Mesodermal cell (in vitro differentiated cells): Measurements from ENCODE around the gene UTP18.
"Not testable (repeated sequence)": the region's sequence is repeated elsewhere in the genome, so short reads cannot be mapped to it uniquely, and the experiment has no call there.

Experiments used
- H3K27ac ChIP-seq: 2 replicates; pipeline ENCODE4 v1.7.0; 2013; ENCODE audit warnings: mild to moderate bottlenecking, low read depth, low read length, moderate library complexity; ENCODE audit not compliant: severe bottlenecking
- H3K36me3 ChIP-seq: 2 replicates; pipeline ENCODE4 v1.7.1; 2013; ENCODE audit warnings: mild to moderate bottlenecking, low read length, moderate library complexity; ENCODE audit not compliant: control insufficient read depth, insufficient read depth
- H3K4me1 ChIP-seq: one replicate; pipeline ENCODE4 v1.7.1; 2013; ENCODE audit warnings: mild to moderate bottlenecking, low read length; ENCODE audit not compliant: insufficient read depth, control insufficient read depth, poor library complexity, severe bottlenecking
- H3K4me3 ChIP-seq: 2 replicates; pipeline ENCODE4 v1.7.0; 2013; ENCODE audit warnings: low read length, control low read depth, mild to moderate bottlenecking; ENCODE audit not compliant: insufficient read depth, poor library complexity, severe bottlenecking; ENCODE audit errors: extremely low read depth
- H3K9me3 ChIP-seq: 2 replicates; pipeline ENCODE4 v1.7.1; 2013; ENCODE audit warnings: mild to moderate bottlenecking, low read length, moderate library complexity; ENCODE audit not compliant: control insufficient read depth
- WGBS, 2 experiments: methylation state at CpG; one replicate each; pipeline ENCODE4 v1.1.5; 2013; ENCODE audit warnings: missing lambda C conversion rate in 2 of 2; ENCODE audit not compliant: insufficient coverage in 2 of 2; 5-methylcytosine and 5-hydroxymethylcytosine counted together

The UTP18 gene

DNA sequence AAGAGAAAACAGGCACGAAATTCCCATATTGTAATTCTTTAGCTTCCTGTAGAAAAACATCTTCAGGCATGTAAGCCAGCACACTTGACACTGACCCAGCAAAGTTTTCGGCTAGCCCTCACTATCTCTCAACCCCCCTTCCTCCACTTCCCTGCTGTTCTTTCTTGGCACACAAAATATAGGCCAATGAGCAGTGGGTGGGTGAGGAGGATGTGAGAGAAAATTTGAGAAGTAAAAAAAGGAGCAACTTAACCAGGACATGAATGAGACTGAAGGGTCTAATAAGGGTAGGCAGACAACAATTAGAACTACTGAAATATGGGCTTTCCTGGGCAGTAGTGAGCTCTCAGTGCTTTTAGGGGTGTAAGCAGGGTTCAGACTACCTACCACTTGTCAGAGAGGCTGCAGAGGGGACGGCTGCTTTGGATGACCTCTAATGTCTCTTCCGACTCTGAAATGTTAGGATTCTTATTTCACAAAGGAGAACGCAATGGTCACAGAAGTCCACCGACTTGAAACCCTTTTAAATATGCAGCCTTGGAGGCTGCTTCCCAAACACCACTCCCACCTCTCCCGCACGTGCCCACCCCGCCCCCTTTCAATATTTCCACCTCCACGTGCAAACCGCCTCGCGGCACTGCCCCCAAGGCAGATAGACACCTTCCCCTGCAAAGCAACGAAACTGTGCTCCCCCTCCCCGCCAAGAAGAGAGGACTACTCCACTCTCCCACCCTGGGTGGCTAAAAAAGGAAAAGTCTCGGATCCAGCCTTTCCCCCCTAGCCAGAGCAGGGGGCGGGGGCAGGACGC lies 1.4 kb upstream of the UTP18 start:
- 1 to 14% methylated on average over 4 to 6 of the region's 18 CpGs for WGBS, 2 experiments
- peaks cover 39% of the 10 kb centered on the region for H3K36me3 ChIP-seq

DNA sequence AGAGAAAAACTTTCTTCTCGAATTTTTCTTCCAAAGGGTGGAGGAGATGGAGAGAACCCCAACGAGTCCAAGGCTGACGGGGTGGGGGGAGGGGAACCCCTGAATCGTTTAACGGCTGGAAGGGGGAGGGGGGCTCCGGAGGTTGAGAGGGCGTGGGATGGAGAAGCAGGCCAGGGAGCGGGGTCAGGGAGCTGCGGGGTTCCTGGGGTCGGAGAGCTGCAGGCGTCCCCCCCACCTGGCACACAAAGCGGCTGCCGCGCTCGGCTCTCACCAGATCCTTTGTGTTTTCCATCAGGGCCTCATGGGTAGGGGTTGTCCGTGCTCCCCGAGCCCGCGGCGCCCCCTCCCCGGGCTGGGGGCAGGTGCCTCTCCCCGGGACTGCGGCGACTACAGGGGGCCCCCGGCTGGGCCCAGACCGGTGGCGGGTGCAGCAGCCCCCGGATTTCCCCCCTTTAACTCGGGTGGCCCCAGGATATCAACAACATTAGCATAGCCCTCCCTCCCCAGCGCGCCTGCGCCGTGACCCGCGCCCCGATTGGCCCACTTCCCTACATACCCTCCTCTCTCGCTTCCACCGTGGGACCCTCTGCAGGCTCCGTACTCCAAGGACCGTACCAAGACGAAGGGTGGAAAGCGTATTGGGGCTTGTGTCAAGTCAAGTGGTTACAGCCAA lies 646 bp upstream of the UTP18 start, which contains the start of gene MBTD1:
Gene MBTD1 (minus strand): TSS at position 486 of the 673 bp plus-strand sequence. CDS start 34,888 bp downstream, outside the sequence.
- peaks cover 46% of the 10 kb centered on the region for H3K36me3 ChIP-seq
- peak within 1 kb of the TSS; percentile 100 for H3K27ac ChIP-seq
- 0 to 5% methylated on average over 8 to 17 of the region's 42 CpGs for WGBS, 2 experiments
- peaks cover 18% of the 10 kb centered on the region for H3K4me1 ChIP-seq
- H3K4me3 ChIP-seq: peak within 1 kb of the TSS; percentile 99
- no peaks in the 10 kb centered on the region for H3K9me3 ChIP-seq

More for the DNA sequence above, 1.4 kb upstream of the UTP18 start:
- Histone ChIP-seq H3K4me1 (peaks cover 14% of the 10 kb centered on the region), H3K4me3 (peak overlapping the region; percentile 99), H3K27ac (peak overlapping the region; percentile 100), H3K9me3 (no peaks in the 10 kb centered on the region)

GRCh38 chr17:51261024-51261963 lies 948 bp downstream of the UTP18 start:
- Histone ChIP-seq H3K4me3 (peak overlapping the region; percentile 99), H3K36me3 (peaks cover 51% of the 10 kb centered on the region), H3K9me3 (no peaks in the 10 kb centered on the region), H3K4me1 (peaks cover 18% of the 10 kb centered on the region), H3K27ac (peak overlapping the region; percentile 100)
- 15 to 16% methylated on average over 40 to 41 of the region's 42 CpGs for WGBS, 2 experiments

- Histone ChIP-seq H3K4me1 (peaks cover 17% of the 10 kb centered on the region), H3K27ac (no peak overlapping the region), H3K9me3 (no peaks in the 10 kb centered on the region), H3K36me3 (peaks cover 54% of the 10 kb centered on the region), H3K4me3 (no peak overlapping the region)
- 80 to 100% methylated on average over 2 to 3 of the region's 3 CpGs for whole genome bisulfite sequencing, 2 experiments
These were observed 2.7 kb downstream of the UTP18 start for GRCh38 chr17:51263006-51263405.

- H3K4me3 ChIP-seq, H3K27ac ChIP-seq, H3K9me3 ChIP-seq: not testable (repeated sequence)
- no CpG with 5 or more reads among the region's 4 CpGs for WGBS, 2 experiments
- peaks cover 63% of the 10 kb centered on the region for H3K36me3 ChIP-seq
- peaks cover 10% of the 10 kb centered on the region for H3K4me1 ChIP-seq
These were observed 4.1 kb downstream of the UTP18 start for GRCh38 chr17:51264466-51264865.

- peaks cover 85% of the 10 kb centered on the region for H3K36me3 ChIP-seq
- 94 to 97% methylated on average over 3 of the region's 6 CpGs for WGBS, 2 experiments
These were observed 9.6 kb downstream of the UTP18 start for GRCh38 chr17:51269991-51270390.

DNA sequence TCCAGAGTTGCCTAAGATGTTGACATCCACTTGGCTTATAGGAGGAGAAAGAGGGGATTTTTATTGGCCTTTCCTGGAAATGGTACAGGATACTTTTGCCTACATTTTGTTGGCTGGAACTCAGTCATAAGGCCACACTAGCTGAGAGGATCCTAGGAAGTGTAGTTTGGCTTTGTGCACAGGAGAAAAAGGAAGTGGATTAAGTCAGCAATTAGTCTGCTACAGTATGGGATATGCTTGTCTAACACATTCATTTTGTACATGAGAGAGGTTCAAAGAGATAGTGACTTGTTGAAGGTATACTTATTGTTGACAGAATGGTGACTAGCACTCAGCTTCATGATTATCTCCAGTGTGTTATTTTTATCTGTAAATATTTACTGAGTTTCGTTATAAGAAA lies 10.3 kb downstream of the UTP18 start:
- peaks cover 84% of the 10 kb centered on the region for H3K36me3 ChIP-seq
- no peak overlapping the region for H3K4me3 ChIP-seq
- H3K27ac ChIP-seq: no peak overlapping the region
- no peaks in the 10 kb centered on the region for H3K9me3 ChIP-seq
- no CpG with 5 or more reads among the region's 1 CpG for WGBS, 2 experiments
- H3K4me1 ChIP-seq: no peaks in the 10 kb centered on the region

More at GRCh38 chr17:51269991-51270390, 9.6 kb downstream of the UTP18 start:
- no peaks in the 10 kb centered on the region for H3K9me3 ChIP-seq
- no peaks in the 10 kb centered on the region for H3K4me1 ChIP-seq
- H3K4me3 ChIP-seq: no peak overlapping the region
- H3K27ac ChIP-seq: no peak overlapping the region

- WGBS, 2 experiments: 100% methylated on average over 1 of the region's 1 CpG
- H3K9me3 ChIP-seq: no peaks in the 10 kb centered on the region
These were observed 12.5 kb downstream of the UTP18 start for GRCh38 chr17:51272812-51273211.

GRCh38 chr17:51275381-51275780 lies 15.0 kb downstream of the UTP18 start:
- Histone ChIP-seq H3K4me1 (no peaks in the 10 kb centered on the region), H3K9me3 (no peaks in the 10 kb centered on the region), H3K36me3 (peaks cover 94% of the 10 kb centered on the region), H3K27ac (no peak overlapping the region), H3K4me3 (no peak overlapping the region)
- no CpG with 5 or more reads among the region's 1 CpG for WGBS, 2 experiments

More at GRCh38 chr17:51272812-51273211, 12.5 kb downstream of the UTP18 start:
- H3K36me3 ChIP-seq: peaks cover 93% of the 10 kb centered on the region
- H3K27ac ChIP-seq: no peak overlapping the region
- H3K4me3 ChIP-seq: no peak overlapping the region
- H3K4me1 ChIP-seq: no peaks in the 10 kb centered on the region

GRCh38 chr17:51279183-51279582 lies 18.8 kb downstream of the UTP18 start:
- H3K4me3 ChIP-seq: no peak overlapping the region
- peaks cover 89% of the 10 kb centered on the region for H3K36me3 ChIP-seq
- no peaks in the 10 kb centered on the region for H3K9me3 ChIP-seq
- no peak overlapping the region for H3K27ac ChIP-seq
- H3K4me1 ChIP-seq: no peaks in the 10 kb centered on the region
